HuH-7 (cell line): ENCODE results near the gene ATXN1.
"Not testable (repeated sequence)": the region's sequence is repeated elsewhere in the genome, so short reads cannot be mapped to it uniquely, and the experiment has no call there.

ENCODE experiments used
- DNase-seq: peaks from one replicate; pipeline ENCODE4 v3.0.0; 2011; ENCODE audit warnings: low spot score

Gene ATXN1

DNA sequence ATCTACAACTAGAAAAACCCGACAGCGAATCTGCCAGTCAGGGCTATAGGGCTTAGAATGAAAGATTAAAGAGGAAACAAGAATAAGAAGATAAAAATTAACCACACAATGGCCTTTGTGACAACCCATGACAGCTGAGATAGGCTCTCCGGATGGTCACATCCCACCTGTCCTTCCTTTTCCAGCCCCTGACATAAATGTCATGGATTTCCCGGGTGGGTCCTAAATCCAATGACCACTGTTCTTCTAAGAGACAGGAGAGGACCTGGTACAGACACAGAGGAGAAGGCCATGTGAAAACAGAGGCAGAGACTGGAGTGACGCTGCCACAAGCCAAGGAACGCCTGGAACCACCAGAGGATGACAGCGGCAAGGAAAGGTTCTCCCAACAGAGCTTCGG, 41.8 kb downstream of the ATXN1 start:
- DNase-seq, result no peak

- DNase-seq, result no peak
These were observed 42.9 kb downstream of the ATXN1 start for GRCh38 chr6:16718356-16718755.

GRCh38 chr6:16717275-16717942, 43.9 kb downstream of the ATXN1 start:
- DNase-seq, result no peak

- no peak for DNase-seq
These were observed 44.9 kb downstream of the ATXN1 start for GRCh38 chr6:16716321-16716858.

- no peak for DNase-seq
These were observed 47.7 kb downstream of the ATXN1 start for GRCh38 chr6:16713597-16713996.

DNA sequence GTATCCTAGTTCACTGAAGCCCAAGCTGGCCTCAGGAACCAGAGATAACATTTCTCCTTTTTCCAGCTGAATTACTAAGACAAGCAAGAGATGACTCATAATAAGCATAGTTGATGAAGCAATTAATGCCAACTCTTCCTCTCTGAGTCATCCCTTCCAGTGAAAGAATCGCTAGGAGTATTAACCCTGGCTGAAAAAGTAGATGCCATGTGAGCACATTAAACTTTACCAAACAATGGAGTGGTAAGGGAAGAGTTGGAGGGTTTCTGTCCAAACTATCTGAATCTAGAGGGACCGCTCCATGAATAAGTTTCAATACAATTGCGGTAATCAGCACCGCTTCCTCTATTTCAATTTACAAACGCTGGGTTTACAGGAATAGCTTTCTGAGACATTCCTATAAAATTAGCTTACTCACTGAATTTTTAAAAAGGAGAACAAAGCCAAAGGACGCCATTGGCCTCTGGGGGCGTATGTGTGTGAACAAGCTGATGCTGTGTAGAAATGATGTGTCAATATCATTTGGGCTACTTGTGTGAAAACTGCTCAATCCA, 48.3 kb downstream of the ATXN1 start:
- DNase-seq, result no peak

GRCh38 chr6:16712255-16712930, 48.9 kb downstream of the ATXN1 start:
- DNase-seq, result no peak

DNA sequence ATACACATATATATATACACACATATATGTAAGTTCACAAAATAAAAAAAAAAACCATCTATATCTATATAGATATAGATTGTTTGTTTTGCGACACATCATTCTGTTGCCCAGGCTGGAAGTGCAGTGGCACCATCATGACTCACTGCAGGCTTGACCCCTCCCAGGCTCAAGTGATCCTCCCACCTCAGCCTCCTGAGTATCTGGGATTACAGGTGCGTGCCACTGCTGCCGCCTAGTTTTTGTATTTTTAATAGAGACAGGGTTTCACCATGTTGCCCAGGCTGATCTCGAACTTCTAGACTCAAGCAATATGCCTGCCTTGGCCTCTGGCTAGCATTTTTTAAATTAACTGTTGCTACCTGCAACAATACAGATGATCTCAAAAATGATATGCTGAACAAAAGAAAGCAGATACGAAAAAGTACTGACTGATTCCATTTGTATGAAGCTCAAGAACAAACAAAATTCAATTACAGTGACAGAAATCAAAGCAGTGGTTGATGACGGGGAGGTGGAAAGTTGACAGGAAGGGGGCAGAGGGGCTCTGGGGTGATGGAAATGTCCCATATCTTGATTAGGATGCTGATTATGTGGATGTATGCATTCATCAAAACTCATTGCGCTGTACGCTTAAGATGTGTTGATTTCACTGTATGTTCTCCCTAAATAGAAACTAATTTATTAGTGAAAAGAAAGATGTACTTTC, 49.6 kb downstream of the ATXN1 start:
- DNase-seq, result no peak

DNA sequence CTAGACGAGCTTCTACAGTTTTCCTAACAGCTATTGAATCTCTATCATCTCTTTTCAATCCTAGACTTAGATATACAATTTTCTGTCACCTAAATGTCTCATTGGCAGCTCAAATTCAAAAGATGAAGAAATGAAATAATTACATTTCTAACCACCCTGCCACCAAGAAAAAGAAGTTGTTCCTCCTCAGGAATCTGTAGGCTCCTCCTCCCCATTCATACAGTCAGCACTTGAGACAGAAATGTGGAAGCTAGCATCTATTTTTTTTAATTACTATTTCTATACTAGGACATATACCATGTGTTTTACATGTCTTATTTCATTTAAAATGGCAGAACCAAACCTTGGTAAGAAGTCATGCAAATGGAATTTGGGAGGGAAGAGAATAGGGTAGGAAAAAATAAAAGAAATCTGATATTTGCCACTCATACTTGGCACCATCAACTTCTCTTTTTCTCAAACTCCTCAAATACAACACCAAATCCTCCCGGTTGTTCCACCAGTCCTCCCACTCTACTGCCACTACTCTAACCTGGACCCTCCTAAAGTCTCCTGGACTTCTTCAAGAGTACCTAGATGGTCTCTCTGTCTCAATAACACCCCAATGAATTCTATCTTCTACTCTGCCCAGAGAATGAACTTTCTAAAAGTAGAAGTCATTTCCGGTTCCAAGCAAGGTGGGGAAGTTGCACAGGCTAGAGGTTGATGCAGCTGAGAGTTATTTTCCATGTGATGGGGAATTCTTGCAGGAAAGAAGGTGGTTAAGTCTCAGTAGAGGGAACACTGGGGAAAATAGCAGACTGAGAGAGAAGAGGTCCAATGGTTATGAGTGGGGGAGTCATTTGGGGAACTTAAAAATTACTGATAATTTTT, 54.1 kb downstream of the ATXN1 start:
- DNase-seq, result no peak

DNA sequence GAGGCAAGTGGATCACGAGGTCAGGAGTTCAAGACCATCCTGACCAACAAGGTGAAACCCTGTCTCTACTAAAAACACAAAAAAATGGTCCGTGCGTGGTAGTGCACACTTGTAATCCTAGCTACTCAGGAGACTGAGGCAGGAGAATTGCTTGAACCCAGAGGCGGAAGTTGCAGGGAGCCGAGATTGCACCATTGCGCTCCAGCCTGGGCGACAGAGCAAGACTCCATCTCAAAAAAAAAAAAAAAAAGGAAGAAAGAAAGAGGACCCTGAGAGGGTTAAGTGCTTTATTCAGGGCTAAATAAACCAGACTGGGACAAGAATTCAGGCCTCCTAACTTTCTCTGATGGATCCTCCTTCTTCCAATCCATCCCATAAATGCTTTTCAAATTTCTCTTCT, 54.8 kb downstream of the ATXN1 start:
- DNase-seq, result not testable (repeated sequence)

DNA sequence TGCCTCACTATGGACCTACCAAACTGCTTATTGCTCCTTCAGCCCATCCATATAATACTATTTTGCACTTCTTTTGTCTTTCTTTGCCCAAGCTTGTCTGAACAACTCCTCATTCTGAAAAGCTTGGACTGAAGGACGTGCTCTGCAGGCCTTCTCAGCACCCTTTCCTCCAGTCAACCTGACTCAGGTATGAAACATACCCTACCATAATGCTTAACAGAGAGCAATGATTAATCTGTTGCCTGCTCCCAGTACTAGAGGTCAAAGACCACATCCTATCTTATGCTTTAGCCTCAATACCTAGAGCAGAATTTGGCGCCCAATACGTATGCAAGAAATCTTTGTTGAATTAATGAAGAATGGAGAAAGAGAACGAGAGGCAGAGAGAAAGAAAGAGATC, 55.2 kb downstream of the ATXN1 start:
- no peak for DNase-seq

- DNase-seq, result no peak
These were observed 55.9 kb downstream of the ATXN1 start for GRCh38 chr6:16705081-16705993.

DNA sequence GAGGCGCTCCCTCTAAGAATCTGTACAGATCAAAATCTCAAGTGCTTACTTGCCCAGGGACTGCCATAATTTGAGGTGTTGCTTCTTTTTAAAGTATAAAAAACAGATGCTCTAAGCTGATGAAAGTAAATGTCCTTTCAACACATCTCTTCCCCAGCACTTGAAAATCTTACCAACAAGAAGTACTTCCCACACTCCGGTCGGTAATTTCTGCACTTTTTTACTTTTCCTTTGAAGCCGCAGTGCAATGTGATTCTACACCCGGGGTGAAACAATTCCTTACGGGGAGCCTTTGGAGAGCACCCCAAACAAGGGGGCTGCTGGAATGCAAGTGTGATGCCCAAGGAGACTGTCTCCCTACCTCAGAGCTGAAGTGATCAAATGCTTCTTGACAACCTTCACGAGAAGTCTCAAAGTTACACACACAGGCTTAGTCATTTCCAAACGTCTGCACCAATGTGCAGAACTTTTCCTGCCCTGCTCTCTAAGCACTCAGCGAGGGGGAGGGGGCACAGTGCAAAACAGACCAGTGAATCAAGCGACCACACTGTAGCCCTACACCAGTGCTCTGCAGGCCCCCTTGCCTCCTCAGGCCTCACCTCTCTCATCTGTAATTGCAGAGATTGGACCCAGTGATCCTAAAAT, 56.7 kb downstream of the ATXN1 start:
- DNase-seq, result no peak

- not testable (repeated sequence) for DNase-seq
These were observed 58.5 kb downstream of the ATXN1 start for GRCh38 chr6:16702627-16703378.

- DNase-seq, result no peak
These were observed 60.4 kb downstream of the ATXN1 start for GRCh38 chr6:16700916-16701234.

DNA sequence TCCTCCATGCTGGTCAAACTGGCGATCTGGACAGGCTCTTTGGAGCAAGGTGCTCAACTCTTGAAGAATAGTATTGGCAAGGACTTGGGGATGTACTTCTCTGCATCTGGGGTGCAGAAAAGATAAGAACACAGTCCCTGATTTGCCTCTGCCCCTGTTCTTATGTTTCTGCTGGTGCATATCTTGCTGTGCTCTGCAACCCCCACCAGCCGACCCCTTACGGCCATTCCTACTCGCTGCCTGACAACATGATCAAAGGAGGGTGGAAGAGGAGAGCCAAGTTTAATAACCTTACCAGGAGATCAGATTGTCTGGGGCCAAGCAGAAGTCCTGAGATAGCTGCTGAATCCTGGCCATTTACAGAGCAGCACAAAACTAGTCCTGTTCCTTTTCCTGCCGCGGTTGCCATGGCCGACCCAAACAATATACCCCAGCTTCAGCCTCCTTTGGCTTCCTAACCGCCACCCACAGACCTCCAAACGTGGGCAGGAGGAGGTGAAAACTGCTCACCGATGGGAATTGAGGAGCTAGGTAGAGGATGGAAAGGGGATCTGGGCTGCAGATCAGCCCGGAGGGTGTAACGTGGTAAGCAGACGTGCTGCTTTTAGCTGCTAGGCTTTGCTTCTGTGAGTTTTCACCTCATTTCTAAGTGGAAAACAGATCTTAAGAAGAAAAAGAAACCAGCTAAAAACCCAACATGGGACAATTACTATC, 60.9 kb downstream of the ATXN1 start:
- no peak for DNase-seq

DNA sequence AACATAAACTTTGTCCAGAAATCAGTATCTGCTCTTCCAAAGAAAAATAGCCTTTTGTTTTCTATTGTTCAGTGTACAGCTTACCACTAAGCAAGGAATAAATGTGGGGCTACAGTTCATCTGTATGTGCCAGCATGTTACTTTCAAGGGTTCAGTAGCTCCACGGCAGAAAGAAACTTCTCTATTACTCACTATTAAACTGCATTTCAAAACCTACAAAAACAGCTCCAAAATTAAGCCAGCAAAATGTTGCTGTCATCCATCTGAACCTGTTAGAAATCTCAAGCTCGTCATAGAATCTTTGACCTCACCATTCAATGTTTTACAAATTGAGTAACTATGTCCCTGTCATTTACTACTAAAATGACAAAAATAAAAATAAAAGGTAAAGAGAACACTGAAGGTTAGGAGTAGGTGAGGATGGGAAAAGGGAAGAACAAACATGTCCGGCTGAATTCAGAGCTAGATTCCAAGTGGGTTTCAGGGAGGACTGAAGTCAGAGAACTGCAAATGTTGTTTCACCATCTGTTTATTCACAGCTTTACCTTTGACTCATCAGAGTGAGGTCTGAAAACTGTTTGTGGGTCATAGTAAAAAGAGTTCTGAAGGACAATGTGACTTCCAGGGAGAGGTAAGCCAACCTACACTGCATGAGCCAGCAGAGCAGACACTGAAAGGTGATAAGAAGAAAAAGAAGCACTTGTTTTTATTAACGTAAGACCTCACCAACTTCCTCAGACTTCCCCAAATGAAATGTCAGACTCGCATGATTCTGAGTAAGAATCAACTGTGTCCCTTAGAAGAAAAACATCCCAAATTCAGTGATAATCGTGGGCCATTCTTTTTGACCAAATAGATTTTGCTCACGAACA, 62.0 kb downstream of the ATXN1 start:
- DNase-seq, result no peak

GRCh38 chr6:16698162-16698533, 63.1 kb downstream of the ATXN1 start:
- DNase-seq, result no peak
